HG02759 (cell line): ENCODE measurements around the gene RASGRF2.

Source experiments
- ATAC-seq: cut with Tn5 transposase; IDR thresholded peaks from one replicate; pipeline ENCODE4 v1.9.1; 2021; ENCODE audit warnings: mild to moderate bottlenecking, moderate library complexity; ENCODE audit not compliant: unreplicated experiment

RASGRF2 gene

GRCh38 chr5:80953587-80953986 is 6.6 kb upstream of the RASGRF2 start:
- no peak for ATAC-seq

- ATAC-seq = no peak
Measured at GRCh38 chr5:80955082-80955590, 5.0 kb upstream of the RASGRF2 start.

- no peak for ATAC-seq
Measured at GRCh38 chr5:80956272-80956671, 3.9 kb upstream of the RASGRF2 start.

GRCh38 chr5:80957031-80957761 is 3.0 kb upstream of the RASGRF2 start:
- ATAC-seq = no peak

- ATAC-seq = no peak
Measured at GRCh38 chr5:80958616-80959015, 1.5 kb upstream of the RASGRF2 start.

GRCh38 chr5:80959138-80959537 is 1.0 kb upstream of the RASGRF2 start:
- ATAC-seq = no peak

GRCh38 chr5:80960531-80961375 is 590 bp downstream of the RASGRF2 start:
- ATAC-seq = no peak

GRCh38 chr5:80961376-80962281 is 1.5 kb downstream of the RASGRF2 start:
- ATAC-seq = no peak

- ATAC-seq = no peak
Measured at GRCh38 chr5:80962630-80963520, 2.7 kb downstream of the RASGRF2 start.

GRCh38 chr5:80963521-80963895 is 3.3 kb downstream of the RASGRF2 start:
- no peak for ATAC-seq

- no peak for ATAC-seq
Measured at GRCh38 chr5:80963966-80964481, 3.9 kb downstream of the RASGRF2 start.

- no peak for ATAC-seq
Measured at GRCh38 chr5:80964491-80964890, 4.3 kb downstream of the RASGRF2 start.

GRCh38 chr5:80964919-80965318 is 4.8 kb downstream of the RASGRF2 start:
- no peak for ATAC-seq

- no peak for ATAC-seq
Measured at GRCh38 chr5:80967500-80968181, 7.5 kb downstream of the RASGRF2 start.

- no peak for ATAC-seq
Measured at GRCh38 chr5:80973027-80973426, 12.9 kb downstream of the RASGRF2 start.

- no peak for ATAC-seq
Measured at GRCh38 chr5:80975065-80975464, 14.9 kb downstream of the RASGRF2 start.

- ATAC-seq = no peak
Measured at GRCh38 chr5:80976985-80977384, 16.8 kb downstream of the RASGRF2 start.

GRCh38 chr5:80977764-80978163 is 17.6 kb downstream of the RASGRF2 start:
- ATAC-seq = no peak

- ATAC-seq = no peak
Measured at GRCh38 chr5:80978772-80979317, 18.7 kb downstream of the RASGRF2 start.
